Measurements from ENCODE around the gene SYAP1.
"Not testable (repeated sequence)": the region's sequence is repeated elsewhere in the genome, so short reads cannot be mapped to it uniquely, and the experiment has no call there.

Gene SYAP1

DNA sequence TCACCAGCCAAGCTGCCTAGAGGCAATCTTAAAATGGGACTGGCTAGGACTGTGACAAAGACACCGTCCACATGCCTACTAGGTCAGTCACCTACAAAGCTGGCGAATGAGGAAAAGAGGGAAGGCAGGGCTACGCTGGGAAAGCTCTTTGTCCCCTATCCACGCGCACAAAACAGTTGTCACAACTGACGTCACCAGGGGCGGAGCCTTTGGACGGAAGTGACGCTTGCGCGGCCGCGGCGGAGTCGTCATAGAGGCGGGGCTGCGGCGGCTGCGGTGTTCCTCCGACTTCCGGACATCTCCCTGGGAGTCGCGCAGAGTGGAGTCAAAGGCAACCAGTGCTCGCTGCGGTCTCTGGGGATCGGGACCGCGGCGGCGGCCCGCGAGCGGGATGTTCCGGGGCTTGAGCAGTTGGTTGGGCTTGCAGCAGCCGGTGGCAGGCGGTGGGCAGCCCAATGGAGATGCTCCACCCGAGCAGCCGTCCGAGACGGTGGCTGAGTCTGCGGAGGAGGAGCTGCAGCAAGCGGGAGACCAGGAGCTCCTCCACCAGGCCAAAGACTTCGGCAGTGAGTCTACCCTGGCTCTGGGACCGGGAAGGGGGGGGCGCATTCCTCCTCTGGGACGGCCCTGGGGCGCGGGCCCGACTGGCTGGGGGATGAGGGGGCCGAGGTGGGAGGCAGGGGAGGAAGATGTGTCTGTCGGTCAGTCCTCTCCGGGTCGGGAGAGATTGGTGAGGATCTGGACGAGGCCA is at the start of gene SYAP1:
TSS of gene SYAP1 (plus strand) at position 279 of the 751 bp plus-strand sequence. CDS start at position 392, 113 bp downstream.
- DNase-seq (ENCODE audit: low read depth) = peak; percentile 94

- no peak for DNase-seq (ENCODE audit: low read depth)
Measured at GRCh38 chrX:16671005-16671404, 48.4 kb upstream of the SYAP1 start.

- no peak for DNase-seq (ENCODE audit: low read depth)
Measured at GRCh38 chrX:16678689-16679088, 40.7 kb upstream of the SYAP1 start.

DNA sequence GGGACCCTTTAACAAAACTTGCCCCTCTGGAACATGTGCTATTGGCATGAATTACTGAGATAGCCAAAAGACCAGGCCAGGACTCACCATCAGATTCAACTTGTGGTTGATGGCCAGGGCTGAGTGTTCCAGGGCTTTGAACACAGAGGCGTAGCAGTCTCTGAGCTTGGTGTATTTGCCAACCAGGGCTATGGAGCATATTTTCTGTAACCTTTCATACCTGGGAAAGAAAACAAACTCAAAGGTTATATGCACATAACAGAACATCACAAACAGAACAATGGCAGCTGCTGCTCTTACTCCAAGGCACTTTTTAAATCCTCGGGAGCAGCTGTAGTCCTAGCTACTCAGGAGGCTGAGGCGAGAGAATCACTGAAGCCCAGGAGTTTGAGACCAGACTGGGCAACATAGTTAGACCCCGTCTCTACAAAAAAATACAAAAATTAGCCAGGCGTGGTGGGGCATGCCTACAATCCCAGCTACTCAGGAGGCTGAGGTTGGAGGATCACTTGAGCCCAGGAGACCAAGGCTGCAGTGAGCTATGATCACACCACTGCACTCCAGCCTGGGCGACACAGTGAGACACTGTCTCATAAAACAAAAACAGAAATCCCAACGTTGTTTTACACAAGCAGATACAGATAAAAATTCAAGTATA is 36.3 kb upstream of the SYAP1 start:
- DNase-seq (ENCODE audit: low read depth) = no peak

GRCh38 chrX:16687514-16687913 is 31.9 kb upstream of the SYAP1 start:
- no peak for DNase-seq (ENCODE audit: low read depth)

- peak; percentile 29 for DNase-seq (ENCODE audit: low read depth)
Measured at GRCh38 chrX:16695079-16695676, 24.2 kb upstream of the SYAP1 start.

DNA sequence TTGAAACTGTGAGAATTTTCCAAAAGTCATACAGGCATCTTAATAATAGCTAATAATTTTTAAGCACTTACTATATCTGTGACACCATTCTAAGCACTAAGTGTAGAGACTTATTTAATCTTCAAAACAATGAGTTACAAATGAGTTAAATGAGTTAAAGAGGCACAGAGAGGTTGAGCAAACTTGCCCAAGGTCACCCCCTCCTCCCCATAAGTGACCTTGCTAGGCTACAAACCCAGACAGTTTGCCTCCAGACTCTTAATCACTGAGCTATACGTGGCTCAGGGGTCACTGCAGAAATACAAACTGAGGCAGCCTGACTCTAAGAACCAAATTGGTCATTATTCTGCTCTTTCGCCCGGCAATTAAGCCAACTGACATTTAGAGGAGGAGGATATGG is 22.5 kb upstream of the SYAP1 start:
- DNase-seq (ENCODE audit: low read depth) = no peak

- DNase-seq (ENCODE audit: low read depth) = no peak
Measured at GRCh38 chrX:16699389-16699788, 20.0 kb upstream of the SYAP1 start.

DNA sequence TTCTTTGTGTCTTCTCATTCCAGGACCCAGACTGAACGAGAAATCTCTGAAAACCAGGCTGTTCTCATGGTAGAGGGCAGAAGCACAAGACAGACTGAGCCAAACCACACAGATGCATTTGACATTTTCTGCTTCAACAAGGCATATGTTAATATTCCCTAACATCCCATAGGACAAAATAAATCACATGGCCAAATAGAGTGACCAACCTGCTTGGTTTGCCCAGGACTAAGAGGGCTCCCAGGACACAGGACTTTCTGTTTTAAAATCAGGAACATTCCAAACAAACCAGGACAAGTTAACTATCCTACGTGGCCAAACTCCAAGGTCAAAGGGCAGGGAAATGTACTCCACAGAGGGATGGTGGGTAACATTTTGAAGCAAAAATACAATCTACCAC is 18.7 kb upstream of the SYAP1 start:
- no peak for DNase-seq (ENCODE audit: low read depth)

- DNase-seq (ENCODE audit: low read depth) = no peak
Measured at GRCh38 chrX:16702700-16703599, 16.5 kb upstream of the SYAP1 start.

GRCh38 chrX:16705370-16705769 is 14.0 kb upstream of the SYAP1 start:
- DNase-seq (ENCODE audit: low read depth) = no peak

GRCh38 chrX:16708016-16708415 is 11.4 kb upstream of the SYAP1 start:
- no peak for DNase-seq (ENCODE audit: low read depth)

- DNase-seq (ENCODE audit: low read depth) = no peak
Measured at GRCh38 chrX:16711219-16711811, 8.1 kb upstream of the SYAP1 start.

DNA sequence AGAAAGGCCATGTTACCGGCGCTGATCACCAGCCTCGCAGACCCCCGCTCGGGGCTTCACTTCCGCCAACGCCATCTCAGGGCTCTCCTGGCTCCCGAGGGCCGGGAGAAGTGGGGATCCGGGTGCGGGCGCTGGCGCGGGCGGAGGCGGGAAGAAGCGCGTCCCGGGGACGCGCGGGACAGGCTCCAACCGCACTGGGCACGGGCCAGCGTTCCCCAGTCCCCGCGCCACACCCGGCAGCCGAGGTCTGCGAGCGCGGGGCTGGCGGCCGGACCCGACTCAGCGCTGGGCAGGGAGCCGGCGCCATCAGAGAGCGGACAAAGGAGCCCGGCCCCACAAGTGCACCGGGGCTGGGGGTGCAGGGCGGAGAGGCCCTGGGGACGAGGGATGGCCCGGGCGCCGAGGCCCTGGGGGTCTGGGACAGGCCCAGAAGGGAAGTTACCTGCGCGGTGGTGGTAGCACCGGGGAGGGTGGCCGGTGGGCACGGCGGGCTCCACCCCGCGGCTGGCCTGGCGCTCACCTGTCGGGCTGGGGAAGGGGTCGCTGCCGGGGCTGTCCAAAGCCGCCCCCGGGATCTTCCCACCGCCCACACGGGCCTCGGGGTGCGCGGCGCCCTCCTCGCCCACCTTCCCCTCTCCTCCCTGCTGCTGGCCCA is 7.4 kb upstream of the SYAP1 start:
- DNase-seq (ENCODE audit: low read depth) = no peak

DNA sequence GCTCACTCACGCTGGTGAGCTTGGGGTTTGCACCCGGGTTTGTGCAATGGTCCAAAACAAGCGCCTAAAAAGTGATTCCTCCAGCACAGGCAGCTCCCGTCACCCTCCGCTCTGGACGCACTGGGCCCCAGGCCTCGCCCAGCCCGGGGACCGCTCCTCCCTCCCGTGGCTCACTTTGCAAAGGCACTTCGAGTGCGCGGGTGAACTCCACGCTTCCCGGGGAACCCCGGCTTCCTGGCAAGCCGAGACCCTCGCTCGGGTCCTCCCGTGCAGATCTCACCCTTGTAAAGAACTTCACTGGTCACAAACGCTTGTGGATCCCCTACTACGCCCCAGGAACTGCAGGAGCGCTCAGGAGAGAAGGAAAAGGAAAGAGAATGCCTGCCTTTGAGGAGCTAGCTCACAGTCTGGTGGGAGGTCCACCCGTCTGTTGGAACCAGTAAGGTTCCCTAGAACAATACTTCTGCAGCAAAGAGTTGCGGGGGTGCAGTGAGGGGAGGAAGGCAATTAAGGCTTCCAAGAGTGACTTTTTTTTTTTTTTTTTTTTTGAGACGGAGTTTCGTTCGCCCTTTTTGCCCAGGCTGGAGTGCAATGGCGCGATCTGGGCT is 6.8 kb upstream of the SYAP1 start, which contains the start of gene CTPS2:
TSS of gene CTPS2 (minus strand) at position 122 of the 608 bp plus-strand sequence. CDS start 9,767 bp downstream, outside the sequence.
- DNase-seq (ENCODE audit: low read depth) = peak; percentile 8

DNA sequence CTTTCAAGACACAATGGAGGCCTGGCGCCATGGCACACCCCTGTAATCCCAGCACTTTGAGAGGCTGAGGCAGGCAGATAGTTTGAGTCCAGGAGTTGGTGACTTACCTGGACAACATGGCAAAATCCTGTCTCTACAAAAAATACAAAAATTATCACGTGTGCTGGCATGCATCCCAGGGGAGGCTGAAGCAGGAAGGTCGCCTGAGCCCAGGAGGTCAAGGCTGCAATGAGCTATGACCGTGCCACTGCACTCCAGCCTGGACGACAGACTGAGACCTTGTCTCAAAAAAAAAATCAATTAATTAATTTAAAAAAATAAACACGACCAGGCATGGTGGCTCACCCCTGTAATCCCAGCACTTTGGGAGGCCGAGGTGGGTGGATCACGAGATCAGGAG is 4.9 kb upstream of the SYAP1 start:
- no peak for DNase-seq (ENCODE audit: low read depth)

GRCh38 chrX:16715638-16716037 is 3.8 kb upstream of the SYAP1 start:
- not testable (repeated sequence) for DNase-seq (ENCODE audit: low read depth)

DNA sequence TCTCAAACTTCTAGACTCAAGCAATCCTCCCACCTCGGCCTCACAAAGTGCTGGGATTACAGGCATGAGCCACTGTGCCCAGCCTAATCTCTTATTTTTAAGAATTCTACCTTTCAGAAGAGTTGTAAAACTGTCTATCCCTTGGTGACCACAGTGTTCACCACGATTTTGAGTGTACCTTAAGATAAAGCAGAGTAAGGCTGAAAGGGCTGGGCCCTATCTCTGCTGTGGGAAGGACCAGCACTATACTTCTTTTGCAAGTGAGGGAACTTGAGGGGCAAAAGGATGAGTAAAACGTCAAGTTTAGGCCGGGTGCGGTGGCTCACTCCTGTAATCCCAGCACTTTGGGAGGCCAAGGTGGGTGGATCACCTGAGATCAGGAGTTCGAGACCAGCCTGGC is 3.0 kb upstream of the SYAP1 start:
- not testable (repeated sequence) for DNase-seq (ENCODE audit: low read depth)

- no peak for DNase-seq (ENCODE audit: low read depth)
Measured at GRCh38 chrX:16718824-16719333, 533 bp upstream of the SYAP1 start.

DNA sequence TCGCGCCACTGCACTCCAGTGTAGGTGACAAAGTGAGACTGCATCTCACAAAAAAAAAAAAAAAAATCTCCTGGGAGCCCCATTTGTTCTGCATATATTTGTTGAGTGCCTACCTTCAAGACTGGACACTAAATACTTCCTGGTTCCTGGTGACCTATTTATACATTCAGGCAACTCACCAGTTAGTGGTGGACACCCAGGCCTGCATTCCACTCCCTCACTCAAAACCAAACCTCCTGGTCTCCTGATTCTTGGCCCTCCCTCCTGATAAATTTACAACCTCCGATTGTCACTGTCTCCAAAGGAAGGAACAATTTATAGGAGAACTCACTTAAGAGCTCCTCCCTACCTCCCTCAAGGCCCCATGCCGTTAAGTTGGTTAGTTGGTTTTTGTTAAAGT is 3.1 kb downstream of the SYAP1 start:
- no peak for DNase-seq (ENCODE audit: low read depth)

Data from activated T-helper 1 cell treated with Interleukin-2 at 50 U/mL for 16 hours (primary cell).